Activated naive CD4-positive, alpha-beta T cell treated with anti-CD3 and anti-CD28 coated beads for 36 hours (primary cell): ENCODE data around the gene PLXNA2. TPM values are rescaled to one million over a fixed set of nuclear protein-coding genes. Genes with fewer than 3 reads are reported as not detected.

ENCODE experiments used
- CTCF ChIA-PET: fragments of 350-600 bp; sonication (Branson Sonifier 250); formaldehyde crosslinking; loops from one replicate; lab custom pipeline; 2021; ENCODE audit warnings: antibody characterized with exemption; lab: Charles Lee
- DNase-seq: peaks from one replicate; pipeline ENCODE4 v3.0.0-alpha.2; 2020
- H3K27ac Mint-ChIP-seq: one replicate; pipeline ENCODE4 v1.8.0; 2021; ENCODE audit warnings: mild to moderate bottlenecking, mixed read lengths
- H3K27me3 Mint-ChIP-seq: one replicate; pipeline ENCODE4 v1.8.0; 2021; ENCODE audit warnings: low read depth, mixed read lengths
- H3K36me3 Mint-ChIP-seq: one replicate; pipeline ENCODE4 v1.8.0; 2021; ENCODE audit warnings: low read depth, mixed read lengths
- H3K4me1 Mint-ChIP-seq: one replicate; pipeline ENCODE4 v1.8.0; 2021; ENCODE audit warnings: low read depth, mixed read lengths
- H3K4me3 Mint-ChIP-seq: one replicate; pipeline ENCODE4 v1.8.0; 2021; ENCODE audit warnings: mild to moderate bottlenecking, moderate library complexity, mixed read lengths
- H3K9me3 Mint-ChIP-seq: one replicate; pipeline ENCODE4 v1.8.0; 2021; ENCODE audit warnings: mixed read lengths
- intact Hi-C: fragments of 100-400 bp; cut with micrococcal nuclease; formaldehyde crosslinking; loops from one replicate; pipeline ENCODE4 v1.15.1; 2023
- total RNA-seq, 2 experiments: library from RNA; stranded (reverse); gene quantifications; one replicate each; pipeline ENCODE4 v1.2.3, GENCODE V29; 2021

Gene PLXNA2
- total RNA-seq, 2 experiments from 2014 or later: 0.26 to 0.35 TPM

DNA sequence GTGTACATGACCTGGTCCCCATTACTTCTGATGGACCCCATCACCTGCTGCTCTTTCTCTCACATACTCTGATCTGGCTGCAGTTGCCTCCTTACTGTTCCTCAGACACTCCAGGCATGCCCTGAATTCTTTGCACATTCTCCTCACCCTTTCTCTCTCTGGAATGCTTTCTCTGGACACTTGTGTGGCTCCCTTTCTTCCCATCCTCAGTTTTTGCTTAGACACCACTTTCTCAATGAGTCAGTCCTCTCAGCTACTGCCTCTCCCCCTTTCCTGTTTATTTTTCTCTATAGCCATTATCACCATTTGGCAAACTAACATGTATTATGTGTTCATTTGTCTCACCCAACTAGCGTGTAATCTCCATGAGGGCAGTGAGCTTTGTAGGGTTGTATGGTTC lies 28.1 kb downstream of the PLXNA2 start:
- no peak for DNase-seq
- H3K9me3 Mint-ChIP-seq: no peaks in the 10 kb centered on the region
- H3K36me3 Mint-ChIP-seq: no peaks in the 10 kb centered on the region
- H3K27ac Mint-ChIP-seq: no peak overlapping the region
- H3K27me3 Mint-ChIP-seq: peaks cover 5% of the 10 kb centered on the region
- intact Hi-C loops: no loop called here
- no peaks in the 10 kb centered on the region for H3K4me1 Mint-ChIP-seq
- CTCF ChIA-PET: no interaction called here
- no peak overlapping the region for H3K4me3 Mint-ChIP-seq

DNA sequence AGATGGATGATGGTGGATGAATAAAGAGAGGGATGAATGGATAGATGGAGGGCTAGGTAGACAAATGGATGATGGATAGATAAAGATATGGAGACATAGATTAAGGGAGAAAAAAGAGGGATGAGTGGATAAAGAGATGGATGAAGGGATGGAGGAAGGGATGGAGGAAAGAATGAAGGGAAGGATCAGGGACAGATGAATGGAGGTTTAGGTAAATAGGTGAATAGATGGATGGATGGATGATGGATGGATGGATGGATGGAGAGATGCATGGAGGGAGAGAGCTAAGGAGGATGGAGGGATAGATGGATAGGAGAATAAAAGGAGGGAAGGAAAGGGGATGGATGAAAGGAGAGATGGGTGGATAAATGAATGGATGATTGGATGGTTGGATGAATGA lies 28.8 kb downstream of the PLXNA2 start:
- no peak for DNase-seq
- H3K27me3 Mint-ChIP-seq: peaks cover 6% of the 10 kb centered on the region
- H3K27ac Mint-ChIP-seq: no peak overlapping the region
- CTCF ChIA-PET: no interaction called here
- H3K4me1 Mint-ChIP-seq: no peaks in the 10 kb centered on the region
- H3K9me3 Mint-ChIP-seq: no peaks in the 10 kb centered on the region
- intact Hi-C loops: no loop called here
- no peak overlapping the region for H3K4me3 Mint-ChIP-seq
- H3K36me3 Mint-ChIP-seq: no peaks in the 10 kb centered on the region

DNA sequence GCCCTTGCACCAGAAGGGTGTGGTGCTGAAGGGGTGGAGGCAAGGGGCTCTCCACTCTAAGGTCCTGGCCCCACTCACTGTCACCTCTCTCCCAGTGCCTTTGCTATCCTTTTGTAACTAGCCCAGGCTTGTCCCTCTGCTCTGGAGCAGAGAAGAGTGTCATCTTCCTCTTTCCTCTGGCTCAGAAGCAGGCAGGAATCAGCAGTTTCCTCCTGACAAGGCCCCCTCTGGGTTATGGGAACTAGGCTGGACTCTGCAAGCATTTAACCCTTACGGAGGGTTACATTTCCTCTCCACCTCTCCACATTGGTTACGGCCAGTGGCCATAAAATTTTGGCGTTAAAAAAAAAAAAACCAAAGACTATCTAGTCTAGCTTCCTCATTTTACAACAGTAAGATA lies 30.4 kb downstream of the PLXNA2 start:
- intact Hi-C loops: no loop called here
- Mint-ChIP-seq H3K9me3 (no peaks in the 10 kb centered on the region), H3K4me3 (no peak overlapping the region), H3K27ac (no peak overlapping the region), H3K27me3 (peaks cover 6% of the 10 kb centered on the region), H3K36me3 (no peaks in the 10 kb centered on the region), H3K4me1 (no peaks in the 10 kb centered on the region)
- DNase-seq: no peak
- CTCF ChIA-PET: interaction anchor here (0.7 kb wide), 1 partner anchor 10 kb away, joined by 3 read pairs; no protein-coding TSS in a partner anchor

DNA sequence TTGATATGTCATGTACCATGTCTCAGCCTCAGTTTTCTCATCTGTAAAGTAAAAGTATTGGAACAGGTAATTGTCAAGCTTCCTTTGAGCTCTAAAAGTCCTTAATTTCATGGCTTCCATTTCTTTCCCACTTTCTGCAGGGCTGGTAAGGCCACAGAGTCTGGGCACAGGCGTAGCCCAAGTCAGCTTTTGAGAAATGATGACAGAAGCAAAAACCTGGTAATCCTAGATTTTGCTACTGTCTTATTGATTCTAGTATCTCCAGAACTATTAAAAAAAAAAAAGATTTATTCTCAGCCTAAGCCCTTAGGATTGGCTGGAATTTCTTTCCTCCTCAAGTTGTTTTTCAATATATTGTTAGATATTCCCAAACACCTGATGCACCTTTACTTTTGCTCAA lies 31.3 kb downstream of the PLXNA2 start:
- no peak overlapping the region for H3K27ac Mint-ChIP-seq
- no peak overlapping the region for H3K4me3 Mint-ChIP-seq
- no peaks in the 10 kb centered on the region for H3K9me3 Mint-ChIP-seq
- DNase-seq: no peak
- peaks cover 6% of the 10 kb centered on the region for H3K27me3 Mint-ChIP-seq
- CTCF ChIA-PET: interaction anchor here (0.6 to 0.7 kb wide), 5 partner anchors 11 to 282 kb away, joined by 3 to 5 read pairs (median 3); no protein-coding TSS in a partner anchor
- no peaks in the 10 kb centered on the region for H3K4me1 Mint-ChIP-seq
- intact Hi-C loops: no loop called here
- H3K36me3 Mint-ChIP-seq: no peaks in the 10 kb centered on the region

DNA sequence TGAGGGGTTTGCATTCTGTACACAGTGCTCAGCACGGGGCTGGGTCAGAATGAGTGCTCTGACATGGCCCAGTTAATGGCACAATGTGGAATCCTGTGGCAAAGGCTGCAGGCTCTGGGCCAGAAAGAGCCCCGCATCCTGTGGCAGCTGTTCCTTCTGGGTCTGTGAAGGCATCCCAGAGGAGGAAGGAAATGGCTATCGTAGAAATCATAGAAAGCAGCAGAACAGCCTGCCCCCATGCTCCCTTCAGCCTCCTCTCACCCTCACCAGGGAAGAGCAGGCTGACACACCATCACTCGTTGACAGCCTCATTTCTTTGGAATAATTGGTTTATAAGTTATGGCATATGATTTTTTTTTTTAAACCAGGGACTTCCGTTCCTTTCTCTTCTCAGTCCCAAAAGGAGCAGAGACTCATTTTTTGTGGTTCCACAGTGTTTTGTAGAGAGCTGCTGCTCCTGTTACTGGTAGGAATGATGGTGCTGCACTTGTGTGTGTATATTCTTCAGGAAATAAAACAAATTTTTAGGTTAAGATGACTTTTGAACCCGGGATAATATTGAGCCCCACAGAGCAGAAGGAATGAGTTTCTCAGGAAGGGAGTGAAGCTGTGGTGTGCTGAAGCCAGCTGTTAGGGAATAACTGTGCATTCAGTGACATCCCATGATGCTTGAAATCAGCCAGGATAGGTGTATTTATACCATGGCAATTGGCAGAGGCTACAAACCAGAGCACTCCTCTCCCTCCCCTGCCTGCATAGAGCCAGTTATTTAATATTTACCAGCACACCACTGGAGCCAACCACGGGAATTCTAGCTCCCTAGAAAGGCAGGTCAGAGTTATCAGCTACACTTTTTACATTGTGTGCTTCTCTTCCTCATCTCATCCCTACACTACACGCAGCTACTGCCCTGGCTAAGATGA lies 32.0 kb downstream of the PLXNA2 start:
- no peaks in the 10 kb centered on the region for H3K4me1 Mint-ChIP-seq
- no peaks in the 10 kb centered on the region for H3K36me3 Mint-ChIP-seq
- H3K27ac Mint-ChIP-seq: no peak overlapping the region
- peaks cover 6% of the 10 kb centered on the region for H3K27me3 Mint-ChIP-seq
- H3K4me3 Mint-ChIP-seq: no peak overlapping the region
- CTCF ChIA-PET: interaction anchor here (0.6 kb wide), 2 partner anchors 190 to 583 kb away, joined by 3 to 4 read pairs; no protein-coding TSS in a partner anchor
- intact Hi-C loops: no loop called here
- H3K9me3 Mint-ChIP-seq: no peaks in the 10 kb centered on the region
- no peak for DNase-seq

DNA sequence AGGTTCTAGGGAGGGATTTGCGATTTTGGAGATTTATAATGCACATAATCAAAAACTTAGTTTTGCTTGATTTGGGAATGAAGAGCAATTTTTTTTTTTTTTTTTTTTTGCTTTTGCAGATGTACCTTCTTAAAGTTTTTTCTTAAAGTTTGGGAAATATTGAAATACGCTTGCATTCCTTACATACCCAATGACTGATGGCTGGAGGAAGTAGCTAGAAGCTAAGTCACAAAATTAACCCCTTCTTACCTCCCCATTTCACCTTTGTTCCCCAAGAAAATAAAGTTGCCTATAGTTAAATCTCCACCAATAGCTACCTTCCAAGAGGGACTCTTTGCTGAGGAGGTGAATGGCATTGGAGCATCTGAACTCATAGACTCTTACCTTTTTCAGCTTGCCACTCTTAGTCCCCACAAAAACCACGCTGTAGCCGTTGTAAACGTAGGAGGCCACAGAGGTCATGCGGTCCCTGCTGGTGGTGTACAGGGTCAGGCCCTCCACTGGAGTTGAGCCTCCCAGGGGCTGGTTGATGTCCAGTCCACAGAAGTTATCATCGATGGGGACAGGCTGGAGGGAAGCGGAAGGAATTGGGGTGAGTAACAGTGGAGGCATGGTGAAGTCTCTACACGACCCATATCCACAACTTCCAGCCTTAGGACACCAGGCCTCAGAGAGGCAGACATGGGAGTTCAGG lies 34.1 kb downstream of the PLXNA2 start:
- CTCF ChIA-PET: interaction anchor here (1.1 kb wide), 1 partner anchor 28 kb away, joined by 3 read pairs; no protein-coding TSS in a partner anchor
- no peaks in the 10 kb centered on the region for H3K36me3 Mint-ChIP-seq
- H3K27me3 Mint-ChIP-seq: peaks cover 3% of the 10 kb centered on the region
- H3K4me1 Mint-ChIP-seq: no peaks in the 10 kb centered on the region
- intact Hi-C loops: no loop called here
- no peaks in the 10 kb centered on the region for H3K9me3 Mint-ChIP-seq
- no peak overlapping the region for H3K4me3 Mint-ChIP-seq
- DNase-seq: no peak
- no peak overlapping the region for H3K27ac Mint-ChIP-seq

DNA sequence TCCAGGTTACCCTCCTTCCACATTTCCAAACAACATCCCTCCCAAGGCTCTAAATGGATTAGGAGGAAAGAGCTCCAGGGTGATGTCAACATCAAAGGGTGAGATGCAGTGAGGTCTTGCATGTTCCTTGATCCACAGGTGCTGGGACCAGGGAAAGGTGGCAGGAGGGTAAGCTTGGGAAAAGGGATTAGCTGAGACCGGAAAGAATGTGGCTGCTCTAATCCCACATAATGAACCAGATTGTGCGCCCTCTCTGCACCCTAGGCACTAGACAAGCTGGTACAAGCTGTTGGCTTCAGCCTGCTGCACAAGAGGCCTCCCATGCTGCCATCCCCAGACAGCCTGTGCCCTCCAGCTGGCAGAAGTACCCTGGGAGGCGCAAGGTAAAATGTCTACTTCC lies 34.9 kb downstream of the PLXNA2 start:
- intact Hi-C loops: no loop called here
- H3K27ac Mint-ChIP-seq: no peak overlapping the region
- H3K36me3 Mint-ChIP-seq: no peaks in the 10 kb centered on the region
- CTCF ChIA-PET: interaction anchor here (1.1 kb wide), 1 partner anchor 28 kb away, joined by 3 read pairs; no protein-coding TSS in a partner anchor
- no peaks in the 10 kb centered on the region for H3K4me1 Mint-ChIP-seq
- no peaks in the 10 kb centered on the region for H3K9me3 Mint-ChIP-seq
- DNase-seq: no peak
- peaks cover 3% of the 10 kb centered on the region for H3K27me3 Mint-ChIP-seq
- H3K4me3 Mint-ChIP-seq: no peak overlapping the region

DNA sequence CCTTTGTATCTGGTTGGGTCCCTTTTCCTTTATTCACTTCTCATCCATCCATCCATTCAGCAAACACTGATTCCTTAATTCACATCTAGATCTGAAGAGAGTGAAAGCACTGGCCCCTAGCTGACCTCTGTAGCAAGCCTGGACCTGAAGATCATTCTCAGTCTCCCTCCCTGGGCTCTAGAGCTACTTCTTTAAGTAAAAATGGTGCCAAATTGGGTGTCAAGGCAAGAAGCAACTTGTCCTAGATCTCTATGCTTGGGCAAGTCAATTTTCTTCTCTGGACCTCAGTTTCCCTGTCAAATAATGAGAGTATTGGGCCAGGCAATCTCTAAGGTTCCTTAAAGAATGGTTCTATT lies 36.1 kb downstream of the PLXNA2 start:
- intact Hi-C loops: no loop called here
- no peaks in the 10 kb centered on the region for H3K36me3 Mint-ChIP-seq
- no peak overlapping the region for H3K4me3 Mint-ChIP-seq
- no peak for DNase-seq
- H3K9me3 Mint-ChIP-seq: no peaks in the 10 kb centered on the region
- CTCF ChIA-PET: no interaction called here
- no peak overlapping the region for H3K27ac Mint-ChIP-seq
- H3K4me1 Mint-ChIP-seq: no peaks in the 10 kb centered on the region
- H3K27me3 Mint-ChIP-seq: peaks cover 3% of the 10 kb centered on the region

DNA sequence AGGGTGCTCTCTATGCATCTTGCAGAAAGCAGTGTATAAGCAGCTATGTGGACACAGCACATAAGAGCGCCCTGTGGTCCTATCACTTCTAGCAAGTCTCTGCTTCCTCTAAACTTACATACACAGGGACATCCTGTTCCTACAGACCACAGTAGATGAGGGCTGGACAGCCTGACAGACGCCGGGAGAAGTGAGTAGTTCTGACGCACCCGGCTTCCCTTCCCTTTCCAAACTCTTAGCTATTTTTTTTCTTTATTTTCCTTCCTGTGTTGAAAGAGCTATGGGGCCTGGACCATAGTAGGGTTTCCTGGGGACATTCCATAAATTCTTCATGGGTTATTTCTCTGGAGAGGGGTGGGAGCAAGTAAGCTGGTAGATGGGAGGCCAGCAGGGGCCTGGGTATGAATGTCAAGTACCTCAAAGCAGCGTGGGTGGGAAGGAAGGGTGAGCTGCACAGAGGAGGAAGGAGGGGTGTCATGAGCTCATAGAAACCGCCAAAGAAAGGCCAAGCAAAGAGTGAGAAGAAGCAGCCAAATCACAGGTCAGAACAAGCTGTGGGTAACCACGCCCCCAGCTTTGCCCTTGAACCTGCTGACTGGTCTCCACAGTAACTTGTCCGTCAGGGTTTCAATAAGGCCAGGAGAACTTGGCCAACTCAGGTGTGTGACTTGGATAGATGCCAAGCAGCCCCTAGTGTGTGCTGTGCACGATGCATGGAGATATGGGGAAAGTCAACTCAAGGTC lies 36.6 kb downstream of the PLXNA2 start:
- intact Hi-C loops: no loop called here
- CTCF ChIA-PET: no interaction called here
- H3K27ac Mint-ChIP-seq: no peak overlapping the region
- H3K4me1 Mint-ChIP-seq: no peaks in the 10 kb centered on the region
- peaks cover 3% of the 10 kb centered on the region for H3K27me3 Mint-ChIP-seq
- no peak for DNase-seq
- no peaks in the 10 kb centered on the region for H3K36me3 Mint-ChIP-seq
- no peaks in the 10 kb centered on the region for H3K9me3 Mint-ChIP-seq
- no peak overlapping the region for H3K4me3 Mint-ChIP-seq

DNA sequence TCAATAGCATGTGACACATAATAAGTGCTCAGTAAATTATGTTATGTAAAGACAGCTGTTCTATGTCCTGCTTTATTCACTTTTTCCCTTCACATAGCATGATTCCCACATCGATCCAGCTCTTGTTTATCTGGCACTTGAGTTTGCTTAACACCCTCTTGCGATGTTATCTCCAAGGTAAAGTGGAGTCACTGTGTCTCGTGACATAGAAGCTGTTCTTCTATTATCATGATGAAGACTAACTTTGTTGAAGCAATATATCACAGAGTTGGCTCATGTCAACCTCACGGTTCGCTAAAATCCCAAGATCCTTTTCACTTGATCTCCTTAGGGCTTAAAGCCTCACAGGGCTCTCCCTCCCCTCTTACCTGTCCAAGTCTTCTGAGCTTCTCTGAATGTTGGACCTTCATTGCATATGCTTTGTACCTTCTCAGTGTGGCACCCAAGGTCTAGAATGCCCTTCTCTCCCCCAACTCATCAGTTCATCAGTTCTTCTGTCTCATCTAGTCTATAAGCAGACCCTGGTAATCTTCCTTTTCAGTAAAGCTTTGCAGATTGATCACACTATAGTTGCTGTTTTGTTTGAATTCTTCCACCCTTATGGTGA lies 38.0 kb downstream of the PLXNA2 start:
- Mint-ChIP-seq H3K36me3 (no peaks in the 10 kb centered on the region), H3K4me1 (no peaks in the 10 kb centered on the region), H3K27me3 (peaks cover 2% of the 10 kb centered on the region), H3K4me3 (no peak overlapping the region), H3K27ac (no peak overlapping the region), H3K9me3 (no peaks in the 10 kb centered on the region)
- DNase-seq: no peak
- CTCF ChIA-PET: no interaction called here
- intact Hi-C loops: no loop called here

DNA sequence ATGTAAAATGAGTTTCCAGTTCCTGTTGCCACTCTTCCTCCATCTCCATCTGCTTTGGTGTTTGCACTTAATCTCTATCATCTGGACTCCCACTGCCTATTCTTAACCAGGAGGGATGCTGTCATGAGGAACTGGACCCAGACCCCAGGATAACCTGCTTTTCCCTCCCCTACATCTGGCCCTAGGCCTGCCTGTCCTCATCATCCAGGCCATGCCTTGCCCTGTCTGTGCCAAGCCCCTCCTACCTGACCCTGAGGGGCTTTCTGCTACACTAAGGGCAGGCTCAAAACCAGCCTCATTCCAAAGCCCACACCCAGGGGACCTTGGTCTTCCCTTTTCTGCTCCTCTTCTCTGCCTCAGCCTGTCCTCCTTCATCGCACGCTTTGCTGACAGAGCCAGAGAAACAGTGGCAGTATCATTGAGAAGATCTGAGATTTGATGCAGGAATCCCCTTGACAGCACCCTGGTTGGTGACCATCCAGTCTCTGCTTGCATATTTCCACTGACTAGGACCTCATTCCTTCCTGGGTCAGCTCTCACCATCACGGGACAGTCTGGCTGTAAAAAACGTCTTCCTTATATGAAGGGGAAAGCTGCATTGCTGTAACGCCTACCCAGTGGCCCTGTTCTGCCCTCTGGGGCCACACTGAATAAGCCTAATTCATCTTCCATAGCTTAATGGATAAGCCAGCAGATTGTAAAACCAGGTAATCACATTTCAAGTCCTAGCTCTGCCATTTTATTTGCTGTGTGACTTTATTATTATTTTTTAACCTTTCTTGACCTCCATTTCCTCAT lies 38.8 kb downstream of the PLXNA2 start:
- Mint-ChIP-seq H3K27me3 (no peaks in the 10 kb centered on the region), H3K27ac (no peak overlapping the region), H3K4me3 (no peak overlapping the region), H3K4me1 (no peaks in the 10 kb centered on the region), H3K36me3 (no peaks in the 10 kb centered on the region), H3K9me3 (no peaks in the 10 kb centered on the region)
- no peak for DNase-seq
- intact Hi-C loops: no loop called here
- CTCF ChIA-PET: no interaction called here
